ENCODE measurements around the gene PDCD10. TPM values are rescaled to one million over a fixed set of nuclear protein-coding genes. Genes with fewer than 3 reads are reported as not detected.

Gene PDCD10
- total RNA-seq, 1 donor from 2014 or later: 53.2 TPM

GRCh38 chr3:167700046-167700445 lies 34.6 kb downstream of the PDCD10 start:
- no peak overlapping the region for H3K27ac ChIP-seq
- H3K4me3 ChIP-seq: no peak overlapping the region
- ATAC-seq (no peak), DNase-seq (no peak)
- TF ChIP-seq, protein P1, sequence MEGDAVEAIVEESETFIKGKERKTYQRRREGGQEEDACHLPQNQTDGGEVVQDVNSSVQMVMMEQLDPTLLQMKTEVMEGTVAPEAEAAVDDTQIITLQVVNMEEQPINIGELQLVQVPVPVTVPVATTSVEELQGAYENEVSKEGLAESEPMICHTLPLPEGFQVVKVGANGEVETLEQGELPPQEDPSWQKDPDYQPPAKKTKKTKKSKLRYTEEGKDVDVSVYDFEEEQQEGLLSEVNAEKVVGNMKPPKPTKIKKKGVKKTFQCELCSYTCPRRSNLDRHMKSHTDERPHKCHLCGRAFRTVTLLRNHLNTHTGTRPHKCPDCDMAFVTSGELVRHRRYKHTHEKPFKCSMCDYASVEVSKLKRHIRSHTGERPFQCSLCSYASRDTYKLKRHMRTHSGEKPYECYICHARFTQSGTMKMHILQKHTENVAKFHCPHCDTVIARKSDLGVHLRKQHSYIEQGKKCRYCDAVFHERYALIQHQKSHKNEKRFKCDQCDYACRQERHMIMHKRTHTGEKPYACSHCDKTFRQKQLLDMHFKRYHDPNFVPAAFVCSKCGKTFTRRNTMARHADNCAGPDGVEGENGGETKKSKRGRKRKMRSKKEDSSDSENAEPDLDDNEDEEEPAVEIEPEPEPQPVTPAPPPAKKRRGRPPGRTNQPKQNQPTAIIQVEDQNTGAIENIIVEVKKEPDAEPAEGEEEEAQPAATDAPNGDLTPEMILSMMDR (IDR thresholded peaks at IDR 0.05): no peak
- no peaks in the 10 kb centered on the region for H3K27me3 ChIP-seq
- H3K36me3 ChIP-seq: peaks cover 53% of the 10 kb centered on the region
- no peaks in the 10 kb centered on the region for H3K4me1 ChIP-seq
- H3K9me3 ChIP-seq: no peaks in the 10 kb centered on the region
- intact Hi-C loops (cut with DNase I): no loop called here

DNA sequence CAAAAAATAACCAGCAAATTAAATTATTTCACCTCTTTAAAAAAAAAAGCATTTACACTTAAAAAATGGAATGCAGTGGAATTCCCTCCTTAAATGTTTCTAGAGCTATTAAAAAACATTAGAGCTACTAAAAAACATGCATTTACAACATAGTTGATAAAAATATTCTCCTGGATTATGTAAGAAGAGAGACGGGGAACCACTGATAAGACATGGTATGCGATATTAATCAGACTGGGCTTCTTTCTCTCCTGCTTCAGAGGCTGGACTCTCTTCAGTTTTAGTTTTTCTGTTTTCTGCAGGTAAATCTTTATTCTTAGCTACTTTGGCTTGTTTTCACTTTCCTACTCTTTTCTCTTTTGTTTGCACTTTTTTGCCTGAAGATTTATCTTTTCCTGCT lies 40.6 kb downstream of the PDCD10 start:
- Histone ChIP-seq H3K27me3 (no peaks in the 10 kb centered on the region), H3K4me3 (no peak overlapping the region), H3K27ac (no peak overlapping the region), H3K9me3 (no peaks in the 10 kb centered on the region), H3K4me1 (peaks cover 5% of the 10 kb centered on the region), H3K36me3 (peaks cover 53% of the 10 kb centered on the region)
- TF ChIP-seq, protein P1 (IDR thresholded peaks at IDR 0.05): no peak
- DNase-seq (no peak), ATAC-seq (no peak)
- intact Hi-C loops (cut with DNase I): no loop called here

DNA sequence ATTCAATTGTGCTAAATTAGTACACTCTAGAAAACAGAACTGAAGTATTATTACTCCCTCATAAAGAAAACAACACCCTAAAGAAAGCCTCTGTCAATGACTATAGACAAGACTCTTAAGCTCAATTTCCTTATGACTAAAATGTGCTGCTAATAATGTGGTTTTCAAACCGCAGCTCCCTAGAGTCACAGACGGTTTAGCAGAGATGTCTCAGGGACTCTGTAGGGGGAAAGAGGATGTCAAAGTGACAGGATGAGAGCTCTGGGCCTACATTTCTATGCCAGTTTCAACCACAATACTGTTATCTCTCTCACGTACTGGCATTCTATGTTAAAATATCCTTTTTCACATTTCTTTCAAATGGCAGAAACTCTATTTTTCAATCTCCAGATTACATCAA lies 43.3 kb downstream of the PDCD10 start:
- no peak overlapping the region for H3K27ac ChIP-seq
- DNase-seq: no peak
- TF ChIP-seq, protein P1 (IDR thresholded peaks at IDR 0.05): no peak
- no peaks in the 10 kb centered on the region for H3K27me3 ChIP-seq
- no peak overlapping the region for H3K4me3 ChIP-seq
- H3K4me1 ChIP-seq: peaks cover 5% of the 10 kb centered on the region
- no peaks in the 10 kb centered on the region for H3K9me3 ChIP-seq
- no peak for ATAC-seq
- H3K36me3 ChIP-seq: peaks cover 66% of the 10 kb centered on the region
- intact Hi-C loops (cut with DNase I): no loop called here

GRCh38 chr3:167684388-167684993 lies 50.2 kb downstream of the PDCD10 start:
- peaks cover 60% of the 10 kb centered on the region for H3K36me3 ChIP-seq
- peak; percentile 78 for ATAC-seq
- H3K9me3 ChIP-seq: no peaks in the 10 kb centered on the region
- no peak overlapping the region for H3K4me3 ChIP-seq
- H3K27ac ChIP-seq: no peak overlapping the region
- H3K4me1 ChIP-seq: no peaks in the 10 kb centered on the region
- no peaks in the 10 kb centered on the region for H3K27me3 ChIP-seq
- DNase-seq: no peak
- intact Hi-C loops (cut with DNase I): no loop called here
- TF ChIP-seq, protein P1 (IDR thresholded peaks at IDR 0.05): peak; percentile 89

DNA sequence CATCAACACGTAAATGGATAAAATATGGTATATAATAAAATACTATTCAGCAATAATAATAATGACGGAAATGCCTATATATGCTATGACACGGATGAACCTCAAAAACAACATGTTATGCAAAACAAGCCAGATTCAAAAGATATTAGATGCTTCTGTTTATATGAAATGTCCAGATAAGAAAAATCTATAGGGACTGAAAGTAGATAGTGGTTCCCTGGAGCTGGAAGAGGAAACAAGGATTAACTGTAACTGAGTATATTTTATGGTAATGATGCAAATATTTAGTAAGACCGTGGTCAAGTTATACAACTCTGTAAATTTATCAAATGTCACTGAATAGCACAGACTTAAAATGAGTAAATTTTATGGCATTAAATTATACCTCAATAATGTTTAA lies 55.2 kb downstream of the PDCD10 start:
- H3K9me3 ChIP-seq: peaks cover 12% of the 10 kb centered on the region
- no peaks in the 10 kb centered on the region for H3K27me3 ChIP-seq
- TF ChIP-seq, protein P1 (IDR thresholded peaks at IDR 0.05): no peak
- no peak overlapping the region for H3K4me3 ChIP-seq
- peaks cover 54% of the 10 kb centered on the region for H3K36me3 ChIP-seq
- ATAC-seq (no peak), DNase-seq (no peak)
- no peaks in the 10 kb centered on the region for H3K4me1 ChIP-seq
- intact Hi-C loops (cut with DNase I): no loop called here
- H3K27ac ChIP-seq: no peak overlapping the region

DNA sequence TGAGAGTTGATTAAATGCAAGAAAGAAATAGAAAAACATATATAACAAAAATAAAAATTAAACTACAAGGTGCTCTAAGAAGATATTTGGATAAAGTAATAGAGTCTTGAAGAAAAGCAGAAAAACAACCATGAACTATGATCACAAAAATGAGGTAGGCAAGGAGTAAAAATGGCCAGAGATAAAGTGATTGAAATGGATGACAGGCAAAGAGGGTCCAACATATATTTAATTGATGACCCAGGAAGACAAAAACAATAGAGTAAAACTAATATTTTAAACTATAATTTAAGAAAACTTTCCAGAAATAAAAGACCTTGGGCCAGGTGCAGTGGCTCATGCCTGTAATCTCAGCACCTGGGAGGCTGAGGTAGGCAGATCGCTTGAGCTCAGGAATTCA lies 58.8 kb downstream of the PDCD10 start:
- DNase-seq (no peak), ATAC-seq (no peak)
- Histone ChIP-seq H3K27me3 (no peaks in the 10 kb centered on the region), H3K9me3 (peaks cover 12% of the 10 kb centered on the region), H3K27ac (no peak overlapping the region), H3K4me1 (no peaks in the 10 kb centered on the region), H3K4me3 (no peak overlapping the region), H3K36me3 (peaks cover 37% of the 10 kb centered on the region)
- TF ChIP-seq, protein P1 (IDR thresholded peaks at IDR 0.05): no peak
- intact Hi-C loops (cut with DNase I): no loop called here

Data from upper lobe of right lung (tissue), 1 donor.